CD4-positive, alpha-beta T cell treated with Interleukin-1 beta for 1 hour (primary cell): Measurements from ENCODE around the gene CNNM2.

Source experiments
- DNase-seq, 2 donors: peaks; one replicate each; pipeline ENCODE4 v3.0.0-alpha.2; 2020 to 2022

Gene CNNM2

GRCh38 chr10:103077491-103078308 lies 159.6 kb downstream of the CNNM2 start:
- no peak for DNase-seq

GRCh38 chr10:103078309-103078615 lies 160.2 kb downstream of the CNNM2 start:
- no peak for DNase-seq

- no peak for DNase-seq
Observed at GRCh38 chr10:103078676-103079075, 160.6 kb downstream of the CNNM2 start.

GRCh38 chr10:103079100-103079499 lies 161.0 kb downstream of the CNNM2 start:
- DNase-seq, result no peak

GRCh38 chr10:103079946-103080345 lies 161.9 kb downstream of the CNNM2 start:
- no peak for DNase-seq

- no peak for DNase-seq
Observed at GRCh38 chr10:103080891-103081581, 162.9 kb downstream of the CNNM2 start.

- DNase-seq, result no peak
Observed at GRCh38 chr10:103082683-103083082, 164.6 kb downstream of the CNNM2 start.

- no peak for DNase-seq
Observed at GRCh38 chr10:103083266-103083976, 165.3 kb downstream of the CNNM2 start.

GRCh38 chr10:103083977-103084320 lies 165.9 kb downstream of the CNNM2 start:
- no peak for DNase-seq

- DNase-seq, result no peak
Observed at GRCh38 chr10:103086261-103086660, 168.2 kb downstream of the CNNM2 start.

GRCh38 chr10:103086799-103087198 lies 168.7 kb downstream of the CNNM2 start:
- no peak for DNase-seq

- DNase-seq, result no peak
Observed at GRCh38 chr10:103089493-103089892, 171.4 kb downstream of the CNNM2 start.

GRCh38 chr10:103090911-103091310 lies 172.8 kb downstream of the CNNM2 start:
- DNase-seq, result no peak

GRCh38 chr10:103095005-103095404 lies 176.9 kb downstream of the CNNM2 start:
- DNase-seq, result no peak

- DNase-seq, result no peak
Observed at GRCh38 chr10:103096130-103096529, 178.0 kb downstream of the CNNM2 start.

GRCh38 chr10:103098240-103098639 lies 180.1 kb downstream of the CNNM2 start:
- DNase-seq, result no peak

- no peak for DNase-seq
Observed at GRCh38 chr10:103100620-103101019, 182.5 kb downstream of the CNNM2 start.

- DNase-seq, result no peak
Observed at GRCh38 chr10:103102195-103102594, 184.1 kb downstream of the CNNM2 start.

- DNase-seq, result no peak
Observed at GRCh38 chr10:103103989-103104388, 185.9 kb downstream of the CNNM2 start.

- no peak for DNase-seq
Observed at GRCh38 chr10:103104721-103105120, 186.6 kb downstream of the CNNM2 start.

- DNase-seq, result no peak
Observed at GRCh38 chr10:103105462-103105861, 187.4 kb downstream of the CNNM2 start.

- DNase-seq, result no peak
Observed at GRCh38 chr10:103106539-103106938, 188.4 kb downstream of the CNNM2 start.

- no peak for DNase-seq
Observed at GRCh38 chr10:103109821-103110220, 191.7 kb downstream of the CNNM2 start.

GRCh38 chr10:103110407-103110806 lies 192.3 kb downstream of the CNNM2 start:
- no peak for DNase-seq
